ENCODE results near the gene RNASEH1.
"Not testable (repeated sequence)": the region's sequence is repeated elsewhere in the genome, so short reads cannot be mapped to it uniquely, and the experiment has no call there.

RNASEH1 gene

DNA sequence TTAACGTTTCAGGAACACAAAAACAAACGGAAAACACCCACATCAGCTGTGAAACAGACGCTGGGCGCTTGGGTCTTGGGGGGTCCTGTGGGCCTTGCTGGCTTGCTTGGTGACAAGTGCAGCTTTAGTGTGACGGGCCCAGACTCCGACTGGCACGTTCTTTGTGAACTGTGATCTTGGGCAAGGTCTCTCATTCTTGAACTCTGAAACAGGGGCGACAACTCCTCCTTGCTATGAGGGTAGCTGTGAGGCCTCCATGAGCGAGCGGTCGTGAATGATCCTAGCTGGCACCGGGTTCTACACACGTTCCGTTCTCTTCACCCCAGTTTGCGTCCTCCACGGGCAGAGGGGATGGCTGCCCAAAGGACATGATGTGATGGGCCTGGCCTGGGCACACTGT lies 28.1 kb upstream of the RNASEH1 start:
- peak overlapping the region; percentile 21 for H3K27ac ChIP-seq (ENCODE audit: low read depth, low read length)
- H3K27me3 ChIP-seq (ENCODE audit: control insufficient read depth in 1 of 2, insufficient read depth in 2 of 2, low read length in 2 of 2): no peaks in the 10 kb centered on the region
- no peak overlapping the region for H3K4me3 ChIP-seq (ENCODE audit: low read depth in 1 of 2, low read length in 2 of 2)
- H3K4me1 ChIP-seq (ENCODE audit: insufficient read depth, low read length): no peaks in the 10 kb centered on the region
- H3K36me3 ChIP-seq (ENCODE audit: insufficient read depth, low read length): peaks cover 24% of the 10 kb centered on the region
- H3K9me3 ChIP-seq (ENCODE audit: low read length): no peaks in the 10 kb centered on the region
- no peak overlapping the region for H3K9ac ChIP-seq (ENCODE audit: low read length)

GRCh38 chr2:3585261-3586109 lies 27.4 kb upstream of the RNASEH1 start:
- H3K4me3 ChIP-seq (ENCODE audit: low read depth in 1 of 2, low read length in 2 of 2): peak overlapping the region in 1 of 2 donors; percentile 19
- no peaks in the 10 kb centered on the region for H3K27me3 ChIP-seq (ENCODE audit: control insufficient read depth in 1 of 2, insufficient read depth in 2 of 2, low read length in 2 of 2)

DNA sequence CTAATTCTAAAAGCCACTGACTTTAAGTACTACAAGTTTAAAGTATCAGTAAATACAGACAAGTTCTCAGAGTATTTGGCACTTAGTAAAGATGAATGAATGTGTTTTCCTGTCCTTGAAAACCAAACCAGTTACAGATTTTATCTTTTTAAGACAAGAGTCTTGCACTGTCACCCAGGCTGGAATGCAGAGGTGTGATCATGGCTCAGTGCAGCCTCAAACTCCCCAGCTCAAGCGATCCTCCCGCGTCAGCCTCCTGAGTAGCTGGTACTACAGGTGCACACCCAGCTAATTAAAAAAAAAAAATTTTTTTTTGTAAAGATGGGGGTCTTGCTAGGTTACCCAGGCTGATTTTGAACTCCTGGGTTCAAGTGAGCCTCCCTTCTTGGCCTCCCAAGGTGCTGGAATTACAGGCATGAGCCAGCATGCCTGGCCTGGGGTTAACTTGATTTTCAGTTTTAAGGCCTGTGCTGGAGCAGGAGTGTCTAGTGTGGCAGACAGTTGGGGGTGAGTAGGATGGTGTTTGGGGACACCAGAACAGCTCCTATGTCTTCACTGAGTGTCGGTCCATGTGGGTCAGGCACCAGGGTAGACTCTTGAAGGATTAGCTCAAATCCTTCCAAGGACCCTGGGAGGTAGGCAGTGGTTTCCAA lies 26.6 kb upstream of the RNASEH1 start:
- H3K36me3 ChIP-seq (ENCODE audit: insufficient read depth, low read length): peaks cover 37% of the 10 kb centered on the region
- H3K9me3 ChIP-seq (ENCODE audit: low read length): no peaks in the 10 kb centered on the region
- no peak overlapping the region for H3K4me3 ChIP-seq (ENCODE audit: low read depth in 1 of 2, low read length in 2 of 2)
- no peak overlapping the region for H3K9ac ChIP-seq (ENCODE audit: low read length)
- peak overlapping the region; percentile 32 for H3K27ac ChIP-seq (ENCODE audit: low read depth, low read length)
- H3K4me1 ChIP-seq (ENCODE audit: insufficient read depth, low read length): no peaks in the 10 kb centered on the region
- H3K27me3 ChIP-seq (ENCODE audit: control insufficient read depth in 1 of 2, insufficient read depth in 2 of 2, low read length in 2 of 2): no peaks in the 10 kb centered on the region

More at GRCh38 chr2:3585261-3586109, 27.4 kb upstream of the RNASEH1 start:
- H3K9me3 ChIP-seq (ENCODE audit: low read length): no peaks in the 10 kb centered on the region
- H3K4me1 ChIP-seq (ENCODE audit: insufficient read depth, low read length): no peaks in the 10 kb centered on the region
- peak overlapping the region; percentile 32 for H3K27ac ChIP-seq (ENCODE audit: low read depth, low read length)
- H3K36me3 ChIP-seq (ENCODE audit: insufficient read depth, low read length): peaks cover 30% of the 10 kb centered on the region
- H3K9ac ChIP-seq (ENCODE audit: low read length): no peak overlapping the region

DNA sequence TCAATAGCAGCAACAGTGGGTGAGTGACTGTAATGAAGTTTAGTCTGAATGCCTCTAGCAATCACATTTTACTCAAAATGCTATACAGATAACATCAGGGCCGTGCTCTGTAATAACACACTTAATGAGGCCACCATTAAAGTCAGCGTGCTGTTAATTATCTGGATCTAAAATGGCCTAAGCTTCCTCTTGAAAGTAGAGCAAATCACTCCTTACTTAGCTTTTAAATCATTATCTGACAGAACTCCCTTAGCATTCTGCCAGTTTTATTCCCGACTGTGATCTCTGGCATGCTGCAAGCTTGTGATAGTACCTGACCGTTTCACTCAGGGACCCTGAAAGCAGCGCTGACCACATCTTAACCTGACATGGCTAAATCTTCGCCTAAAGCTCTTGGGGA lies 25.9 kb upstream of the RNASEH1 start:
- H3K9me3 ChIP-seq (ENCODE audit: low read length): no peaks in the 10 kb centered on the region
- H3K4me1 ChIP-seq (ENCODE audit: insufficient read depth, low read length): no peaks in the 10 kb centered on the region
- H3K27ac ChIP-seq (ENCODE audit: low read depth, low read length): peak overlapping the region; percentile 14
- H3K9ac ChIP-seq (ENCODE audit: low read length): no peak overlapping the region
- H3K4me3 ChIP-seq (ENCODE audit: low read depth in 1 of 2, low read length in 2 of 2): no peak overlapping the region
- no peaks in the 10 kb centered on the region for H3K27me3 ChIP-seq (ENCODE audit: control insufficient read depth in 1 of 2, insufficient read depth in 2 of 2, low read length in 2 of 2)
- peaks cover 44% of the 10 kb centered on the region for H3K36me3 ChIP-seq (ENCODE audit: insufficient read depth, low read length)

GRCh38 chr2:3581367-3582262 lies 23.5 kb upstream of the RNASEH1 start:
- Histone ChIP-seq H3K4me1 (ENCODE audit: insufficient read depth, low read length) (peaks cover 18% of the 10 kb centered on the region), H3K9ac (ENCODE audit: low read length) (no peak overlapping the region), H3K36me3 (ENCODE audit: insufficient read depth, low read length) (peaks cover 65% of the 10 kb centered on the region), H3K27ac (ENCODE audit: low read depth, low read length) (no peak overlapping the region), H3K9me3 (ENCODE audit: low read length) (no peaks in the 10 kb centered on the region), H3K4me3 (ENCODE audit: low read depth in 1 of 2, low read length in 2 of 2) (no peak overlapping the region), H3K27me3 (ENCODE audit: control insufficient read depth in 1 of 2, insufficient read depth in 2 of 2, low read length in 2 of 2) (no peaks in the 10 kb centered on the region)

GRCh38 chr2:3580449-3580848 lies 22.3 kb upstream of the RNASEH1 start:
- Histone ChIP-seq H3K27me3 (ENCODE audit: control insufficient read depth in 1 of 2, insufficient read depth in 2 of 2, low read length in 2 of 2) (no peaks in the 10 kb centered on the region), H3K9me3 (ENCODE audit: low read length) (no peaks in the 10 kb centered on the region), H3K4me1 (ENCODE audit: insufficient read depth, low read length) (peaks cover 27% of the 10 kb centered on the region), H3K36me3 (ENCODE audit: insufficient read depth, low read length) (peaks cover 65% of the 10 kb centered on the region), H3K27ac (ENCODE audit: low read depth, low read length) (no peak overlapping the region), H3K4me3 (ENCODE audit: low read depth in 1 of 2, low read length in 2 of 2) (no peak overlapping the region), H3K9ac (ENCODE audit: low read length) (no peak overlapping the region)

GRCh38 chr2:3578987-3579386 lies 20.9 kb upstream of the RNASEH1 start:
- Histone ChIP-seq H3K27me3 (ENCODE audit: control insufficient read depth in 1 of 2, insufficient read depth in 2 of 2, low read length in 2 of 2) (no peaks in the 10 kb centered on the region), H3K4me1 (ENCODE audit: insufficient read depth, low read length) (peaks cover 27% of the 10 kb centered on the region), H3K27ac (ENCODE audit: low read depth, low read length) (no peak overlapping the region), H3K9ac (ENCODE audit: low read length) (no peak overlapping the region), H3K36me3 (ENCODE audit: insufficient read depth, low read length) (peaks cover 62% of the 10 kb centered on the region), H3K9me3 (ENCODE audit: low read length) (no peaks in the 10 kb centered on the region), H3K4me3 (ENCODE audit: low read depth in 1 of 2, low read length in 2 of 2) (no peak overlapping the region)

- peak overlapping the region; percentile 61 for H3K27ac ChIP-seq (ENCODE audit: low read depth, low read length)
- H3K4me1 ChIP-seq (ENCODE audit: insufficient read depth, low read length): peaks cover 27% of the 10 kb centered on the region
- peaks cover 42% of the 10 kb centered on the region for H3K36me3 ChIP-seq (ENCODE audit: insufficient read depth, low read length)
Observed at GRCh38 chr2:3576263-3576630, 18.1 kb upstream of the RNASEH1 start.

DNA sequence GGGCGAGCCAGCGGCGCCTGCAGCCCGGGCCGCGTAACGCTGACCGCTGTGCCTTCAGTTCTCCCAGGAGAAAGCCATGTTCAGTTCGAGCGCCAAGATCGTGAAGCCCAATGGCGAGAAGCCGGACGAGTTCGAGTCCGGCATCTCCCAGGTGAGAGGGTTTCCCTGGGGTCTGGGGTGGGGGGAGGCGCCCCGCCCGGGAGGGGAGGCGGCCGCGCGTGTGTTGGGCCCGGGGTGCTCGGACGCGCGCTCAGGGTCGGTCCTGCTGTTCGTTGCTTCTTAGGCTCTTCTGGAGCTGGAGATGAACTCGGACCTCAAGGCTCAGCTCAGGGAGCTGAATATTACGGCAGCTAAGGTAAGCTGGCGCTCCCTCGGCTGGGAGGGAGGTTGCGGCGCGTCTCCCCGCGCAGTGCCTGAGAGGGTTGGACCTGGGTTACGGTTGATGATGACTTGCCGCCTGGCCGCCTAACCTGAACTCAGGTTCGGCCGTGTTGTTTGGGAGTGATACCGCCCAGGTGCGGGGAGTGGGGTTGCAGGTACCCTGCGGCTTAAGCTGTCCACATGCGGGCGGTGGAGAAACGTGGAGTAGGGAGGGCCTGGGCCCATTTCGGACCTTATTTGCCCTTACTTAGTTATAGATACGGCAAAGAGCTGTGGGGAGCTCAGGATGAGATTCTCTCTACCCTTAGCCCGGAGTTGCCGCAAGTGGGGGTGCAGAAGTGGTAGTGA lies 17.6 kb upstream of the RNASEH1 start:
- H3K36me3 ChIP-seq (ENCODE audit: insufficient read depth, low read length): peaks cover 36% of the 10 kb centered on the region
- H3K4me1 ChIP-seq (ENCODE audit: insufficient read depth, low read length): peaks cover 27% of the 10 kb centered on the region
- peak overlapping the region; percentile 51 to 59 for H3K4me3 ChIP-seq (ENCODE audit: low read depth in 1 of 2, low read length in 2 of 2)
- H3K9ac ChIP-seq (ENCODE audit: low read length): peak overlapping the region; percentile 96
- no peaks in the 10 kb centered on the region for H3K9me3 ChIP-seq (ENCODE audit: low read length)
- peak overlapping the region; percentile 61 for H3K27ac ChIP-seq (ENCODE audit: low read depth, low read length)
- no peaks in the 10 kb centered on the region for H3K27me3 ChIP-seq (ENCODE audit: control insufficient read depth in 1 of 2, insufficient read depth in 2 of 2, low read length in 2 of 2)

More at GRCh38 chr2:3576263-3576630, 18.1 kb upstream of the RNASEH1 start:
- H3K27me3 ChIP-seq (ENCODE audit: control insufficient read depth in 1 of 2, insufficient read depth in 2 of 2, low read length in 2 of 2); H3K9me3 ChIP-seq (ENCODE audit: low read length): not testable (repeated sequence)
- Histone ChIP-seq H3K9ac (ENCODE audit: low read length) (peak overlapping the region; percentile 96), H3K4me3 (ENCODE audit: low read depth in 1 of 2, low read length in 2 of 2) (peak overlapping the region; percentile 51 to 59)

DNA sequence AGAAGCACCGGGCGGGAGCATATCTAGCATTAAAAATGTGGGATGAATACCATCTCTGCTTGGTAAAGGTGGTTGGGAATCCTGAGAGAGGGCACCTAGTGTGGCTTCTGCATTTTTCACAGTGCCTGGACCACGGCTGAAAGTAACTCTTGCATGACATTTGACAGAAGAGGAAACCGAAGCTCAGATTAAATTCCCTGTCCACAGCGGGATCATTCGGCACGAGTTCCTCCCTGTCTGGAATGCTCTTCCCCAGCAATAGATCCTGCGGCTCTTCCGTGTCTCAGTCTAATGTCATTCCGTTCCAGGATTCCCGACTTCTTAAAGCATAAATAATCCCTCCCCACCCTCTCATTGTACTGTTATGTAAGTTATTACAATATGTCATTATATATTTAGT lies 16.0 kb upstream of the RNASEH1 start:
- H3K4me3 ChIP-seq (ENCODE audit: low read depth in 1 of 2, low read length in 2 of 2): peak overlapping the region in 1 of 2 donors; percentile 59
- peaks cover 22% of the 10 kb centered on the region for H3K36me3 ChIP-seq (ENCODE audit: insufficient read depth, low read length)
- peaks cover 27% of the 10 kb centered on the region for H3K4me1 ChIP-seq (ENCODE audit: insufficient read depth, low read length)
- H3K27ac ChIP-seq (ENCODE audit: low read depth, low read length): no peak overlapping the region
- H3K9ac ChIP-seq (ENCODE audit: low read length): no peak overlapping the region
- no peaks in the 10 kb centered on the region for H3K9me3 ChIP-seq (ENCODE audit: low read length)
- H3K27me3 ChIP-seq (ENCODE audit: control insufficient read depth in 1 of 2, insufficient read depth in 2 of 2, low read length in 2 of 2): no peaks in the 10 kb centered on the region

Measured in muscle layer of colon (tissue), 2 donors.